Left colon (tissue), 2 donors: ENCODE measurements around the gene AQP1. TPM values are rescaled to one million over a fixed set of nuclear protein-coding genes. Genes with fewer than 3 reads are reported as not detected.
A peak's percentile ranks its signal among the peaks of the same experiment; 100 is the strongest.

ENCODE experiments used
- ATAC-seq: fragments of 200-7000 bp; cut with Tn5 transposase; one replicate; pipeline ENCODE4 v1.9.1; 2020; ENCODE audit warnings: mild to moderate bottlenecking, moderate library complexity
- DNase-seq, 2 donors: peaks; one replicate each; pipeline ENCODE4 v3.0.0-alpha.2; 2020
- intact Hi-C, 2 donors: fragments of 100-400 bp; cut with DNase I in 1 of 2; cut with micrococcal nuclease in 1 of 2; formaldehyde crosslinking; loops; one replicate each; pipeline versions ENCODE4 v1.11.2 to v1.14.0; 2022; cut with DNase I, micrococcal nuclease
- total RNA-seq, 2 donors: library from RNA; stranded (reverse); fragmentation: NEBNext Ultra II Directional; extraction: Animal tissue kit (Norgen Biotek cat#: 25700); gene quantifications; one replicate each; pipeline ENCODE4 v1.2.1, GENCODE V29; 2021
- donor health status: DM: no; HTN: no; CAD: no.
- donor health status: DM: yes; HTN: yes; CAD: no.

The AQP1 gene
- total RNA-seq, 2 donors from 2014 or later: 27.6 to 45.5 TPM

DNA sequence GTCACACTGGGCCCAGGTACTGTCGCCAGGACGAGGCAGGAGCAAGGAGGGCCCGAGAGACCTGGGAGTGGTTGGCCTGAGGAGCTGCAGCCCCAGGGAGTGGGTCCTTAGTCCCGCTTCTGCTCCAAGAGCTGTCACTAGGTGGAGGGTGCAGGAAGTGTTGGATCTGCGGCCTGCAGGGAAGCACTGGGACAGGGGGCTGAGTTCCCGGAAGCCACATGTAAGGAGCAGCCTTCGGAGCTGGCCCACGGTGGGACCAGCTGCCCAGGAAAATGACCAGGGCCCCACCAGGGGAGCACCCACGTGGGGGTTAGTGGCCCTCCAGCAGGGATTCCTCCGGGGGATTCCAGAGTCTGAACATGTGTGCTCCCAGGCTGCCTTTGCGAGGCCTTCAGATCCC is 9.2 kb upstream of the AQP1 start:
- intact Hi-C loops: no loop called here
- ATAC-seq (no peak), DNase-seq (no peak)

DNA sequence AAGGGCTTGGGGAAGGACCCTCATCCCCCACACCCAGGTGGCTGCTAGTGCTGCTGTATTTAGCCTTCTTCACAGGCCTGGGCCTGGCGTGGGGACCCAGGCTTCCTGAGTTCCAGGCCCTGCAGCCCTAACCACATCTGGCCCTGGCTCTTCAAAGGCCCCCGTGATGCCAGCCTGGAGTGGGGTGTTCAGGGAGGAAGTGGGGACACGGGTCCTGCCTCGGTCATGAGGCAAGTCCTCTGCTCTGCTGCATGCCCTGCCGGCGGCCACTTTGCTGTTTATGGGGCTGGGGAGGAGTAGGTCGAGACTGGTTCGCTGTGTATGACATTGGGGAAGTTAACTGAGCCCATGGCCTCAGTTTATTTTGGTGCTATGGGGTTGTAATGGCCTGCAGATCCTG is 8.5 kb upstream of the AQP1 start:
- ATAC-seq (no peak), DNase-seq (no peak)
- intact Hi-C loops: no loop called here

DNA sequence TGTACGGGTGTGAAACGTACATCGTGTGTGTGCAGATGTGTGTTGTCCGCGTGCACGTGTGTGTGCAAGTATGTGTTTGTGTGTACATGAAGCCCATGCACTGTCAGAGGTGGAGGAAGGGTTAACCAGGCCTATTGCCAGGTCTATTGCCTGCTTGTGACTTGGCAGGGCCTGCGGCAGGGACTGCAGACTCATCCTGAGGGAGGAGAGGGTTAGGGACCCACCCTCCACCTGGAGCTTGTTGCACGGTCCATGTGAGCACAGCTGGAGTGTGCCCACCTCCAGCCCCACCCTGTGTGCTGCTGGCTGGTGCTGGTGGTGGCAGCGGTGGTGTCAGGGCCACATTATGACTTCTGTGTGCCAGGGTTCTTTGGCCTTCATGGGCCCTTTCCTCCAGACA is 7.1 kb upstream of the AQP1 start:
- DNase-seq (peak in 1 of 2 donors; percentile 25), ATAC-seq (peak; percentile 53)
- intact Hi-C loops: no loop called here

DNA sequence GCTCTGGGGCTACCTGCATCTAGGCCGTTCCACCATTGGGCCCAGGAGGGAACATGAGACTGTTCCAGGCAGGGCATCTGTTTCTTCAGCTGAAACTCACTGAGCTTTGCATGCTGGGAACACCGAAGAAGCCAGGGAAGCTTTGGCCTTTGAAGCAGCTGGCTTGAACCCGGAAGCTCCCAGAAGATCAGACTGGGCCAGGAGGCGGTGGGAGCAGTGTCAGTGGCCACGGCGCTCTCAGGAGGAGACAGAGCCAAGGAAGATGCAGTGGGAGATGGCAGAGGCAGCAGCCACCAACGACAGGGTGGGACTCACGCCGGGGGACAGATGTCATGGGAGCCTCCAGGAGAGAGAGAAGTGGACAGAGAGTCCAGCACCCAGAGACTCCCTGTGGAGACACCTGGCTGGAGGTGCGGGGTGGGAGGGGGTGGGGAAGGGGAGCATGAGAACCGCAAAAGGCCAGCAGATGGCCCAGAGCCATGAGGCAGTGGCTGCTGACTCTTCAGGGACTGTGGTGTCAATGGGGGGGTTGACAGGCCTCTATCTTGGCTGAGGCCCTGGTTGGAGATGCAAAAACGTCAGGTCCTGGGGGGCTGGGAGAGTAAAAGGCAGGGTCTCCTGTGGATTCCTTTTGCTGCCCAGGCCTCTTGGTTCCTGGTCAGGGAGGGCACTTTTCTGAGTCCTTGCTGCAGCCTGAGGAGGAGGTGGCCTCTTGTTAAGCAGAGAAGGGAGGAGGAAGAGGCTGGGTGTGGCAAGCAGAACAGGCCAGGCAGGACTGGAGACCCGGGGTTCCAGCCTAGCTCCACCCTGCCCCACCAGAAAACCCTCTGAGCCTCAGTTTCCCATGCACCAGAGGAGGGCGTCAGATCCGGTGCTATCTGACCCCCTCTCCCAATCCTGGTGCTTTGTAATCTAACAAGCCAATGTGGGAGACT is 6.3 kb upstream of the AQP1 start:
- intact Hi-C loops: no loop called here
- peak; percentile 31 to 51 for DNase-seq
- peak; percentile 74 for ATAC-seq

DNA sequence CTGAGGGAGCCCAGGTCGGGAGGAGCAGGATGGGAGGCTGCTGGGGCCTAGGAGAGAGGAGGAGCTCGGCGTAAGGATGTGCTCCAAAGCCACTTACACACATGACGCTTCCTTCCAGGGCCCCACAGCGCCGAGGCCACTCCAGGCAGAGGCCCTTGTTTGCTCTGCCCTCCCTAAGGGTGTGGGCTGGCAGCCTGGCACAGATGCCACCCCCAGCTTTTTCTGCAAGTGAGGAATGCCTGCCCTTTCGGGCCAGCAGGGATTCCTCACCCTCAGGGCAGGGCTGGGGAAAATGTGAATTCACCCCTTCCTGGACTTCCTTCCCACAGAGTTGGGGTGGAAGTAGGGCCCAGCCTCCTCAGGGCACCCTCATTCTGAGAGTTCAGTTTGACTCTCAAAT is 5.6 kb upstream of the AQP1 start:
- peak; percentile 64 for ATAC-seq
- intact Hi-C loops: no loop called here
- DNase-seq: peak in 1 of 2 donors; percentile 30

DNA sequence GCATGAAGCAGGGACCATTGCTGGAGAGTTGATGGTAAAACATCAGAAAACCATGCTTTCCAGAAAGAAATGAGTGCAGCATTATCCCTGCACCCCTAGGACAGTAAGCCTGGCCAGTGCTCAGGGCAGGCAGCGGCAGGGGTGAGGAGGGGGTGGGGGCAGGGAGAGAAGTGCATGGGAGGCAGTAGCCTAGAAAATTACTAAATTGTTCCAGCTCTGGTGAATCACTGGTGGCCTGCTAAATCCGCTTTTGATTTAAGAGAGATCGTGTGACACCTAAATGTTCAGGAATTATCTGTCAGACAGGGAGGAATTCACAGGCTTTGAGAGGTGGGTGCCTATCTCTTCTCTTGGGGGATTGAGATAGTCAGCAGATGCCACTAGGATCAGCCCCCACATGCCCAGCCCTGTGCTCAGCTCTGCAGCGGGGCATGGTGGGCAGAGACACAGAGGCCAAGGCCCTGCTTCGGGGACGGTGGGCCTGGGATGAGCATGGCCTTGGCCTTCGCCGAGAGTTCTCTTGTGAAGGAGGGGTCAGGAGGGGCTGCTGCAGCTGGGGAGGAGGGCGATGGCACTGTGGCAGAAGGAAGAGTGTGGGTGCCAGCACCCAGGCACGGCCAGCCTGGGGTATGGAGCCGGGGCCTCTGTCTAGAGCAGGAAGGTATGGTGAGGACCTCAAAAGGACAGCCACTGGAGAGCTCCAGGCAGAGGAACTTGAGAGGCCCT is 5.0 kb upstream of the AQP1 start:
- intact Hi-C loops: no loop called here
- DNase-seq (no peak), ATAC-seq (no peak)

DNA sequence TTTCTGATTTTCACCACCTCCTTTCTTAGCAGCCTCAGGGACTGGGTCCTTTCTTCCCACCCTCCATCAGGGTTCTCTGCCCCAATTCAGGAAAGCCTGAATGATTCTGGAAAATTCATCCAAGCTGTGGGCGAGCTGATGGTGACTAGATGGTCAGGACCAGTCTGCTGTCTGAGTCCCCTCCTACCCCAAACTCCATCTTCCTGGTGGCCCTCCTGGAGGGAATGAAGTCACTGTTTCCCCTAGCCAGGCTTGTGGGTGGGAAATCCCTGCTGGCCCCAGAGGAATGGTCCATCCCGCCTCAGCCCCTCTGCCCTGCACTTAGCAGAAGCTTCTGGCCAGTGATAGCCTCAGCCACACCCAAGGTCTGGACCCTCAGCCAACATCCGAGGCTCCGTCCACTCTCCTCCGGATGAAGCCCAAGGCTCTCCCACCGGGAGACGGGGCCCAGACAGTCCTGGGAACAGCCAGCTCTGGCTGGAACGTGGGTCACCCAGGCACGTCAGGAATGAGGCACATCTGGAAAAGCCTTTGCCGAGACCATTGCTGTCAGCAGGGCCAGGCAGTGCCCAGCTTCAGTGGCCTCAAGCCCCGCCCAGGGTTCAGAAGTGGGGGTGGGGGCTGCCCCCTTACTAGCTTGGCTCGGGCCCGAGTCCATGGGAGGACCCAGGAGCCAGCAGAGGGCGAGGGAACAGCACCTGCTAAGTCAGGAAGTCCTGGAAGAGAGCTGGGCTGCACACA is 4.0 kb upstream of the AQP1 start:
- intact Hi-C loops: no loop called here
- no peak for ATAC-seq
- DNase-seq: no peak

DNA sequence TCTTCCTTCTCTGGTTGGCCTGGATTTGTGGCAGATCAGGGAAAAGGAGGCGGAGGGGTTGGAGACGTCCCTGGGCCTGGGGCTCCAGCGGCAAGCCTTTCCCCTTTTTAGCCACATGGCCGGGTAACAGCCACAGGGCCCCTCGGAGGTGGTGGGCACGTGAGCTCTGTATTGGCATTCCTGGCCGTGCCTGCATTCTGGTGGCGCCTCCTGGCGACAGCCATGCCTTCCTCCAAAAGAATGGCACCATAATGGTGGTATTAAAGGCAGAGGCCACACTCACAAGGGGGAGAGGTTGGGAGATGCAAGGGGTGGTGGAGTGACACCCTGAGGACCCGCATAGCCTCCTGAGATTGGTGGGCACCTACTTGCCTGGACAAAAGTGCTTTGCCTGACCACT is 3.0 kb upstream of the AQP1 start:
- ATAC-seq (no peak), DNase-seq (no peak)
- intact Hi-C loops: no loop called here

DNA sequence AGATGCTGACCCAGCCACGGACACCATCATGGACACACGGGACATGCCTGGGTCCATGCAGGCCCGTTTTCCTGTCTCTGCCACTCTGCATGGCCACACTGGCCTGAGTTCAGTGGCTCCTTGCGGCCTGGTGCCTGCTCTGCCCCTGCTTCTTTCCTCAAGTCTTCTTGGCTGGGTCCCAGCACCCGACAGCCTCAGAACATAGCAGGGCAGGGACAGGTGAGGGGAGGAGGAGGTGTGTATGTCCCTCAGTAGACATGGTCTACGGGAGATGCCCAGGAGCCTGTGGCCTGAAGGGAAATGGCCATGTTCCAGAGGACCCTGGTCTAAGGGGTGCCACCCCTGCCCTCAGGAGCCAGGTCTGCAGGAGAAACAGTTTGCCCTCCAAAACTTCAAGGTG is 2.2 kb upstream of the AQP1 start:
- ATAC-seq (no peak), DNase-seq (no peak)
- intact Hi-C loops: no loop called here

DNA sequence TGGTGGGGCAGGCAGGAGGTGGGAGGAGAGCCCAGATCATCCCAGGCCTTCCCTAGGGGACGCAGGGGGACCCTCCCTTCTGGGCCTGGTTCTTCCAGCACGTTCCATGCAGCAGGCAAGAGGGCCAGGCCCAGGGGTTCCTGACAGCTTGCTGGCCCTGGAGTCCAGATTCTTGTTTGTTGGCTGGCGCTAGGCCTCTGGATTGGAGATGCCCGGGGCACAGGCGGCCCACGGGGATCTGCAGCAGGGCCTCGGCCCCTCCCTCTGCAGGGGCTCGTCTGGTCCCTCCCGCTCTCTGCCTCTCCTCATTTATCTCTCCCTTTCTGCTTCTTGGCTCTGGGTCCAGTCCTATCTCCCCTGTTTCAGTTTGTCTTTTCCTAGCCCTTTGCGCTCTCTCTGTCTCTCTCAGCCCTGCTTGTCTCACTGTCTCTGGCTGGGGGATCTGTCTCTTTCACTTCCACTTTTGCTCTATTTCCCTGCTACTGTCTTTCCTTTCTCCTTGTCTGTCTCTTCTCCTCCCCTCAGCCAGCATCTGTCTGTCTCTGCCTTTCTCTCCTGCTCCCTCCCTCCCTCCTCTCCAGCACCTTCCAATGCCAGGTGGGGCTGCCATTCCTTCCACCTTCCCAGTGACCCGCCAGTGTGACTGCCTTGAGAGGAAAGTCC is 1.1 kb upstream of the AQP1 start:
- DNase-seq (no peak), ATAC-seq (no peak)
- intact Hi-C loops: no loop called here

DNA sequence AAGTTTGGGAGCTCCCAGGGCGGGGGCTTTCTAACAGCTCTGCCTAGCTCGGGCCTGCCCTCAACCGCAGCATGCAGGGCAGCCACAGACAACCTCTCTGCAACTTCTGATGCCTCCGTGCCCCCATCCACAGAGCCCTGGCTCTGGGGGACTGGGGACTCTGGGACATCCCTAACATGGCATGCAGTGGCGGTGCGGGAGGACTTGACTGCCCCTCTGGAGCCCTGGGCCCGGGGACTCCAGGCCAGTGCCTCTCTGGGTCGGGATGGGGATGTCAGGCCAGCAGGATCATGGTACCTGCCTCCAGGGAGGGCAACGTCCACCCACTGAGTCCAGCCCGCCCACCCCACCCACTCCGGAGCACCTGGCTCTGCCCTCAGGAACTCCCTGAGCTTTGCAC is 520 bp upstream of the AQP1 start:
- ATAC-seq (no peak), DNase-seq (no peak)
- intact Hi-C loops: no loop called here

DNA sequence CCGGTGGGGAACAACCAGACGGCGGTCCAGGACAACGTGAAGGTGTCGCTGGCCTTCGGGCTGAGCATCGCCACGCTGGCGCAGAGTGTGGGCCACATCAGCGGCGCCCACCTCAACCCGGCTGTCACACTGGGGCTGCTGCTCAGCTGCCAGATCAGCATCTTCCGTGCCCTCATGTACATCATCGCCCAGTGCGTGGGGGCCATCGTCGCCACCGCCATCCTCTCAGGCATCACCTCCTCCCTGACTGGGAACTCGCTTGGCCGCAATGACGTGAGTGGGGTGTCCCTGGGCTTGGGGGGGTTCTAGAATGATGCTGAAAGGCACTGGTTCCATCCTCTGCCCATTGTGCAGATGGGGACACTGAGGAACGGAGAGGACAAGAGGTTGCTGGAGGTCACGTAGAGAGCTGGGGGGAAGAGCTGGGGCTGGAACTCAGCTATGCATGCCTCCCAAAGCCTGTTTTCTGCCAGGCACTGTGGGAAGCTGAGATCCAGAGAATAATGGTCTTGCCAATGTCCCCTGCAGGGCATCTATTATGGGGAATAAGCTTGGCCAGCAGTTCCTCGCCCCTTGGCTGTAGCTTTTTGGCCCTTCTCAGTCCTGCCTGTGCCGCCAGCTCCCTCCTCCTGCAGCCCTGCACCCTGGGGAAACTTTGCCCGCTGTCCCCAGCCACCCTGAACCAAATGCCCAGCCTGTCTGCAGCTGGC is 523 bp downstream of the AQP1 start:
- intact Hi-C loops: no loop called here
- DNase-seq: no peak
- peak; percentile 25 for ATAC-seq

DNA sequence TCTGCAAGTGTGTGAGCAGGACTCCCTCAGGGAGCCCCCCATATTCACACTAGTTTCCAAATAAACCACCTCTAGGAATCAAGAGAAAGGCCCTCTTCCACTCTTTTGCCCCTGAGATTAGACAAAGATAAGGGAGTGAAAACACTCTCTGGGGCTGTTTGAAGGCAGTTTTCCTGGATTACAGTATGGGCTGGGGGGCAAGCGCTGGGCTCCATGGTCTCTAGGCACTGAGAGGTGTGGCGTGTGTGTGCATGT is 1.0 kb downstream of the AQP1 start:
- ATAC-seq (no peak), DNase-seq (no peak)
- intact Hi-C loops: no loop called here

DNA sequence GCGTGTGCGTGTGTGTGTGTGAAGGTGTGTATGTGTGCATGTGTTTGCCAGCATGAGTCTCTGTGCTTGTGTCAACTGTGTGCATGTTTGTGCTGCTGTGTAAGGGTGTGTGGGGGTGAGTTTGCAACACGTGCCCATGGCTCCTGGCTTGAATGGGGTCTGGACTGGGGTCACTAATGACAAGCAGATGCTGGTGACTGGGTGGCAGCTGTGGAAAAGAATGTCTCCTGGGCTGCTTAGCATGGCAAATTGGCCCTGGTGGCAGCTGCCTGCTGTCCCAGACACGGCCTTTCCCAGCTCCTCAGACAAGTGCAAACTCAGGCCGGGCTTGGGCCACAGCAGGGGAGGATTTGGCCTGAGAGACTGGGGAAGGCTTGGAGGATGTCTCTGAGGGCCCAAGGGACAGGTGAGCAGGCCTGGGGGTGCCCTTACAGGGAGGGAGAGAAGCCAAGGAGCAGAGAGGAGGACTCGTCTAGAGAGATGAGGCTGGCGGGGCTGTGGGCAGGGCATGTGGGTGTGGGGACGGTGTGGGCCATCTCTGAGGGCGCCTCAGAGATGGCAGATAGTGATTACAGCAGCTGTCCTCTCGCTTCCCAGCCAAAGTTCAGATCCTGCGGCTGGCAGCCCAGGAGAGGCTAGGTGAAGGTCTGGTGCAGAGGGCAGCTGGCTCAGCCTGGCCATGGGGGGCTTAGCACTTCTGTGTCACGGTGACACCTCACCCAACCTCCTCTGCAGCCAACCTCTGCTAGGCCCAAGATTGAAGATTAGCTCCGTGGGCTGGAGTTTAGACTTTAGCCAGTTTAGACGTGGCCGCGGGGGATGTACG is 1.5 kb downstream of the AQP1 start:
- ATAC-seq: peak; percentile 33
- intact Hi-C loops: no loop called here
- no peak for DNase-seq

DNA sequence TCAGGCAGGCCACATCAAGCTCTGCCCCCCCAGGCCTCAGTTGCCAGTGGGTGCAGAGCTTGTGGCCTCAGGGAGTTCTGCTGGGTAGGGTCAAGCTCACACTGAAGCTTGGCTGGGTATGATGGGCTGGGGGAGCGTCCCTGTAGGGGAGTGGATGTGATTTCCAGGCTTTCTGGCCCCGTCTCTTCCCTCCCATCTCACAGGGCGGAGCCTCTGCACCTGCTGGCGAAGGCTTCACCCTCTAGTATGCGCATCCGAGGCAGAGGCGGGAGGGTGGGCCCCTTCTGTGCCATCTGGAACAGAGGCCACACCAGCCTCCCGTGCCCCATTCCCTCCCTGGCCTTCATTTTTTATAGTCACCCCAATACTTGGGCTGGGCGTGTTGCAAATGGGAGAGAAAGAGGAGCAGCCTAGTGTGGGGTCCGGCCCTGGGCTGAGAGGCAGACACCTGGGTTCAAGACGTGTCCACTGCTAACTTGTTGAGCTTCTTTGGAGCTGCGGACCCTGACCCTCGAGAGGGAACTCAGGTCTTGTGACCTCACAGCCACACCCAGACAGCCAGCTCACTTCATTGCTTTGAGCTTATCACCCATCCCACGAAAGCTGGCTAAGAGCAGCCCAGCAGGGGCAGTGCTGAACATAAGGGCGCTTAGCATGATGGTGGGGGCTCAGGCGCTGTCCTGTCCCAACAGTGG is 2.3 kb downstream of the AQP1 start:
- peak; percentile 43 for ATAC-seq
- DNase-seq: peak; percentile 48 to 69
- intact Hi-C loops: no loop called here

DNA sequence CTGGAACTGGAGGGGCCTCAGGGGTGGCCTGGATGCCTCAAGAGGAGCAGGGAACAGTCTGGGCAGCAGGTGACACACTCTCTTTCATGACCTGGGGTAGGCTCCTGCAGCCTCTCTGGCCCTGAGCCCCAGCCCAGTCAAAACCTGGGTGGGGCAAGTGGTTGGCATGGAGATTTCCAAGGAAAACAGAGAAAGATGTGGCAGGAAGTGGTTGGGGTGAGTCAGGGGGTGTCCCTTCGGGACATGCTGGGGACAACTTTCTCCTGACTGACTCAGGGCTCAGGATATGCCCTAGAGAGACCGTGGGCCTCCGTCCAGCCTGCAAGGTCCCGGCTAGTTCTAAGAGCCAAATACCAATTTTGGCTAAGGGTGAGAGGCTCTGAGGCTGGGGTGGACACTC is 2.9 kb downstream of the AQP1 start:
- ATAC-seq: no peak
- intact Hi-C loops: no loop called here
- DNase-seq: no peak

DNA sequence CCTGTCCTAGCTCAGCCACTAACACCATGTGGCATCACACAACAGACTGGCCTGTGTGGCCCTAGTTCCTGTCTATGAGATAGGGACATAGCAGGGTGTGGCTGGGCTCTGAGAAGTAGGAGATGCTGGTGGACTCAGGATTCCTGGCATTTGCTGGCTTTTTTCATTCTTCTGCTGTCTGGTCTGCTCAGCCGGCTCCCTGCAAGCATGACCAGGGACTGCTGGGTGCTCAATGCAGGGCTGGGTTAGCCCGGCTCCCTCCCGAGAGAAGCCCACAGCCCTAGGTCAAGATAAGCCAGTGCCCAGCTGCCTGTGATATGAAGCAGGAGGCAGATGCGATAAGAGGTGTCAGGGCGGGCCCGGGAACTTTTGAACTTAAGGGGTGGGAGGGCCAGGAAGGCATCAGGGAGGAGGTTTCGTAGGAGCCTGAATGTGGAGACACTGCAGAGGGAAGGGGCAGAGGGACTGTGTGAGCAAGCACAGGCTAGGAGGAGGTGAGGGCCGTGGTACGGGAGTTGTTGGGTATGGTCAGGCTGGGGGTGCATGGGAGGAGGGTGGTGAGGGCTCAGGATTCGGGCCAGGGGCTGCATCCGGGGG is 3.5 kb downstream of the AQP1 start:
- no peak for DNase-seq
- intact Hi-C loops: no loop called here

More for the DNA sequence above, 3.5 kb downstream of the AQP1 start:
- no peak for ATAC-seq
